Natural killer cell (primary cell): ENCODE data around the gene LTBP3. TPM values are rescaled to one million over a fixed set of nuclear protein-coding genes. Genes with fewer than 3 reads are reported as not detected.

ENCODE experiments used
- ATAC-seq, 3 donors: fragments of 150-1000 bp in 2 of 3; fragments of 200-7000 bp in 1 of 3; cut with Tn5 transposase; 1 replicate in 1 of 3; 2 replicates in 2 of 3; pipeline ENCODE4 v1.10.0; 2021; ENCODE audit warnings: mild to moderate bottlenecking in 2 of 3, moderate library complexity in 2 of 3
- DNase-seq, 2 donors: peaks; one replicate each; pipeline versions ENCODE4 v3.0.0 to v3.0.0-alpha.2; 2013 to 2021; ENCODE audit warnings: mixed read lengths in 1 of 2
- H3K27ac ChIP-seq: one replicate; pipeline ENCODE4 v1.5.1; 2013; ENCODE audit warnings: mild to moderate bottlenecking, low read length
- H3K27me3 ChIP-seq: one replicate; pipeline ENCODE4 v1.6.1; 2013; ENCODE audit warnings: low read length; ENCODE audit not compliant: control insufficient read depth, insufficient read depth
- H3K36me3 ChIP-seq: one replicate; pipeline ENCODE4 v1.6.1; 2013; ENCODE audit warnings: low read length; ENCODE audit not compliant: control insufficient read depth, insufficient read depth
- H3K4me1 ChIP-seq: one replicate; pipeline ENCODE4 v1.6.1; 2013; ENCODE audit warnings: low read length; ENCODE audit not compliant: control insufficient read depth, insufficient read depth
- H3K4me3 ChIP-seq: one replicate; pipeline ENCODE4 v1.5.1; 2013; ENCODE audit warnings: low read length
- H3K9me3 ChIP-seq: one replicate; pipeline ENCODE4 v1.6.1; 2013; ENCODE audit warnings: low read length; ENCODE audit not compliant: control insufficient read depth, insufficient read depth
- H3K27ac Mint-ChIP-seq, 2 donors: one replicate each; pipeline ENCODE4 v1.8.0; 2022; ENCODE audit warnings: mild to moderate bottlenecking in 2 of 2, mixed read lengths in 2 of 2, moderate library complexity in 1 of 2
- H3K27me3 Mint-ChIP-seq, 2 donors: one replicate each; pipeline ENCODE4 v1.8.0; 2022; ENCODE audit warnings: low read depth in 2 of 2, mixed read lengths in 2 of 2
- H3K36me3 Mint-ChIP-seq: one replicate; pipeline ENCODE4 v1.8.0; 2022; ENCODE audit warnings: mixed read lengths
- H3K4me1 Mint-ChIP-seq, 2 donors: one replicate each; pipeline ENCODE4 v1.8.0; 2022; ENCODE audit warnings: mixed read lengths in 2 of 2
- H3K4me3 Mint-ChIP-seq: one replicate; pipeline ENCODE4 v1.8.0; 2022; ENCODE audit warnings: mild to moderate bottlenecking, moderate library complexity, mixed read lengths
- H3K9me3 Mint-ChIP-seq, 2 donors: one replicate each; pipeline ENCODE4 v1.8.0; 2022; ENCODE audit warnings: mixed read lengths in 2 of 2
- CTCF ChIP-seq: fragments of 200-600 bp; IDR thresholded peaks from one replicate; pipeline ENCODE4 v1.8.0; 2022; ENCODE audit warnings: antibody characterized with exemption
- WGBS: methylation state at CpG from one replicate; pipeline ENCODE4 v1.1.7; 2013; ENCODE audit warnings: missing lambda C conversion rate; ENCODE audit not compliant: insufficient coverage; 5-methylcytosine and 5-hydroxymethylcytosine counted together
- intact Hi-C: fragments of 100-400 bp; cut with micrococcal nuclease; formaldehyde crosslinking; loops from one replicate; pipeline ENCODE4 v1.14.2; 2022
- total RNA-seq, 4 donors: library from RNA; stranded (reverse); fragments of 120-200 nt in 1 of 4; gene quantifications; one replicate each; pipeline versions ENCODE4 v1.2.3 to v1.2.4, GENCODE V29; 2013 to 2022

LTBP3 gene
- total RNA-seq, 3 donors from 2014 or later (not counting 1 experiment from before 2014, with no cell fraction given), result 121 to 155 (median 140) TPM

DNA sequence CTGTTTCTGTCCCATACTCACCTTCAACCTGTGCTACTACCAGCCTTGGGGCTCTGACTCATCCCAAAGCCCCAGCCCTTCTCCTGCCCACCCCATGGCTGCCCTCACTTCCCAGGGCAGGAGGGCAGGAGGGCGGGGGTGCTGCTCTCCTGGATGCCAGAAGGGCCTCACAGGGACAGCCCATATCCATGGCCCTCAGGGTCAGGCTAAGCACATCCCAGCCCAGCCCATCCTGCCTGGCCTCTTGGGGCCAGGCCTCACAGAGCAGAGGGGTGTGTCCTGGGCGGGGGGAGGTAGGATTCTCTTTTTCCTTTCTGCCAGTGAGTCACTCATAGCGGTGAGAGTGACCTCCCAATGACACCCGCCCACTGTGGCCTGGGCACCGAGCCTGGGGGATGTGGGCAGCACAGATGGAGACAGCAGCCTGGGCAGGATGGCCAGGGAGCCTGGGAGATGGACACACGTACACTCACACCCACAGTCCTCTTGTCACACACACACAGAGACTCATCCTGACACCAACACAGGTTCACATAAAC is 2.4 kb downstream of the LTBP3 start:
- no peaks in the 10 kb centered on the region for H3K9me3 Mint-ChIP-seq
- intact Hi-C loops, result no loop called here
- ATAC-seq (peak in 1 of 3 donors; percentile 22), DNase-seq (no peak)
- peak overlapping the region; percentile 88 to 95 for H3K27ac Mint-ChIP-seq
- Histone ChIP-seq H3K36me3 (peaks cover 7% of the 10 kb centered on the region), H3K4me3 (no peak overlapping the region), H3K27ac (peak overlapping the region; percentile 58), H3K27me3 (no peaks in the 10 kb centered on the region), H3K4me1 (peaks cover 73% of the 10 kb centered on the region), H3K9me3 (no peaks in the 10 kb centered on the region)
- WGBS, result 51% methylated on average over 6 of the region's 6 CpGs
- no peaks in the 10 kb centered on the region for H3K27me3 Mint-ChIP-seq
- no peak for TF ChIP-seq CTCF
- H3K36me3 Mint-ChIP-seq, result no peaks in the 10 kb centered on the region
- peak overlapping the region; percentile 62 for H3K4me3 Mint-ChIP-seq
- peaks cover 39 to 73% of the 10 kb centered on the region in 2 donors for H3K4me1 Mint-ChIP-seq

DNA sequence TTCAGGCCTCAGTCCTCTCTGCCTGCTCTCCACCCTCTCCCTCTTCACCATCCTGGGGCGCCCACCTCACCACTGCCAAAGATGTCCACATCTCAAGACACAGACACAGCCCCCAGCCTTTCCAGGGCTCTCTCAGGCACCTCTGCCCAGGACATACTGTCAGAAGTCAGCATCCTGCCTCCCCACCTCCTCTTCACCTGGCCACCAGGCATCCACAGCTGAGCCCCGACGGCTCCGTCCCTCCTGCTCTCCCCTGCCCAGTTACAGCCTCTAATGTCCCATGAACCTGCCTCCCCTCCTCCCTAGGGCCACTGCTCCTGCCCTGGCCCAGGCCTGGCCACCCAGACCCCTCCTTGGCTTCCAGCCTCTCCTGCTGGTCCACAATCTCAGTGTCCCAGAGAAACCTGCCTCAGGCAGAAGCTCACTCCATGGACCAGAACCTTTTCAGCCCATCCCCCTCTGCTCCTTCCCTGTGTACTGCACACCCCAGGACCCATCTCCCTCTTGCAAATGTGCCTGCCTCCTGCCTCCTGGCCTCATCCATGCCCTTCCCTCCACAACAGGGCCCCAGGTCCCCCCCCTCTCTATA is 3.2 kb downstream of the LTBP3 start:
- H3K36me3 ChIP-seq, result peaks cover 7% of the 10 kb centered on the region
- H3K4me1 Mint-ChIP-seq, result peaks cover 39 to 65% of the 10 kb centered on the region in 2 donors
- H3K36me3 Mint-ChIP-seq, result no peaks in the 10 kb centered on the region
- peak overlapping the region; percentile 88 to 95 for H3K27ac Mint-ChIP-seq
- intact Hi-C loops, result no loop called here
- H3K9me3 Mint-ChIP-seq, result no peaks in the 10 kb centered on the region
- no peak for ATAC-seq
- H3K4me3 ChIP-seq, result no peak overlapping the region
- 77% methylated on average over 4 of the region's 4 CpGs for WGBS
- H3K4me1 ChIP-seq, result peaks cover 73% of the 10 kb centered on the region
- no peaks in the 10 kb centered on the region for H3K27me3 Mint-ChIP-seq
- DNase-seq, result no peak
- no peak for TF ChIP-seq CTCF
- H3K27me3 ChIP-seq, result no peaks in the 10 kb centered on the region
- no peaks in the 10 kb centered on the region for H3K9me3 ChIP-seq
- H3K4me3 Mint-ChIP-seq, result peak overlapping the region; percentile 60
- peak overlapping the region; percentile 58 for H3K27ac ChIP-seq

DNA sequence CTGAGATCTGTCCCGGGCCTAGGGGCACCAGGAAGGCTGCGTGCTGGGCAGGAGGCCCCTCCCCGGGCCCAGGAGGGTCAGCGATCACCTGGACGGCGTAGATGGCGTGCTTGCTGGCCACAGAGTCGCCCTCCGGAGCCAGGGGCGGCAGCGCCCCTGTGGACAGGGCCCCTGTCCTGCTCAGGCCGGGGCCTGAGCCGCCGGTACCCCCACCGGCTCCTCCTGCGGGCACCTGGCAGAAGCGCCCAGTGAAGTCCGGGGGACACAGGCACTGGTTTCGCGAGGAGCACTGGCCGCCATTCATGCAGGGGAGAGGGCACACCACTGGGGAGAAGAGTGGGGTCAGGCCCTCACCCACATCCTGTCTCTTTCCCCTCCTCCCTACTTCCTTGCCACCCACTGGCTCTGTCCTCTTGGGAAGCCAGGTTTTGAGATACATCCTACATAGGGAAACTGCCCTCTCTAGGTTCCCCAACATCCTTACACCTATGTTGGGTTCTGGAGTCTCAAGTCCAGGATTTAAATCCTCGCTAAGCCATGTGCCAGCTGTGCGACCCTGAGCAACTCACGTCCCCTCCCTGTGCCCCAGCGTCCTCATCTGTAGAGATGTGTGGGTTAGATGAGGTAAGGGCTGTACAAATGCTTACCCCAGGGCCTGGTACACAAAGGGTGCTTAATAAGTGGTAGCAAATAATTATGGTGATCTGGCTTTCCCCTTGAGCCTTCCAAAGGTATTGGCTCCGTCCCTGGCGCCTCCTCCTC is 3.9 kb downstream of the LTBP3 start:
- Mint-ChIP-seq H3K36me3 (no peaks in the 10 kb centered on the region), H3K4me1 (peaks cover 39 to 61% of the 10 kb centered on the region in 2 donors), H3K27ac (peak overlapping the region; percentile 88 to 95), H3K4me3 (peak overlapping the region; percentile 67), H3K27me3 (no peaks in the 10 kb centered on the region), H3K9me3 (no peaks in the 10 kb centered on the region)
- Histone ChIP-seq H3K27me3 (no peaks in the 10 kb centered on the region), H3K4me3 (no peak overlapping the region), H3K27ac (peak overlapping the region; percentile 58), H3K9me3 (no peaks in the 10 kb centered on the region), H3K4me1 (peaks cover 69% of the 10 kb centered on the region), H3K36me3 (peaks cover 7% of the 10 kb centered on the region)
- peak in 1 of 2 donors; percentile 43 for DNase-seq
- no peak for TF ChIP-seq CTCF
- intact Hi-C loops, result no loop called here
- 74% methylated on average over 27 of the region's 27 CpGs for WGBS
- no peak for ATAC-seq
